KMS-11 (cell line): ENCODE data around the gene ANKRD10.

Experiments
- H2AFZ ChIP-seq: fragments of 200-600 bp; sonication (generic); 2 replicates; pipeline ENCODE4 v1.6.1; 2016; ENCODE audit warnings: antibody characterized with exemption, mixed run types, low read depth
- H3K27ac ChIP-seq: fragments of 200-600 bp; sonication (generic); 2 replicates; pipeline ENCODE4 v1.6.1; 2016; ENCODE audit warnings: mild to moderate bottlenecking, mixed run types
- H3K27me3 ChIP-seq: fragments of 200-600 bp; sonication (generic); 2 replicates; pipeline ENCODE4 v1.6.1; 2017; ENCODE audit warnings: mild to moderate bottlenecking, low read depth, mixed run types, moderate library complexity; ENCODE audit not compliant: insufficient read depth
- H3K36me3 ChIP-seq: fragments of 200-600 bp; sonication (generic); 2 replicates; pipeline ENCODE4 v1.6.1; 2017; ENCODE audit warnings: mild to moderate bottlenecking, mixed run types; ENCODE audit not compliant: insufficient read depth
- H3K4me1 ChIP-seq: fragments of 200-600 bp; sonication (generic); 2 replicates; pipeline ENCODE4 v1.6.1; 2016; ENCODE audit warnings: mild to moderate bottlenecking, low read depth, mixed run types; ENCODE audit not compliant: poor library complexity, severe bottlenecking
- H3K4me2 ChIP-seq: fragments of 200-600 bp; sonication (generic); 2 replicates; pipeline ENCODE4 v1.7.0; 2016; ENCODE audit warnings: mild to moderate bottlenecking, mixed run types
- H3K4me3 ChIP-seq: fragments of 200-600 bp; sonication (generic); IDR thresholded peaks from 2 replicates; pipeline ENCODE4 v1.6.1; 2017; ENCODE audit warnings: low read depth, low read length, mixed read lengths; ENCODE audit not compliant: insufficient read depth
- H3K79me2 ChIP-seq: fragments of 200-600 bp; sonication (generic); 2 replicates; pipeline ENCODE4 v1.6.1; 2016; ENCODE audit warnings: low read depth, mixed run types; ENCODE audit not compliant: insufficient read depth
- H3K9ac ChIP-seq: fragments of 200-600 bp; sonication (generic); 2 replicates; pipeline ENCODE4 v1.6.1; 2016; ENCODE audit warnings: mild to moderate bottlenecking, mixed run types
- H4K20me1 ChIP-seq: fragments of 200-600 bp; sonication (generic); 2 replicates; pipeline ENCODE4 v1.6.1; 2016; ENCODE audit warnings: mild to moderate bottlenecking, mixed run types; ENCODE audit not compliant: insufficient read depth
- CTCF ChIP-seq: fragments of 200-600 bp; sonication (generic); conservative IDR thresholded peaks from 2 replicates; pipeline ENCODE4 v1.6.1; 2017; ENCODE audit warnings: low read depth, mild to moderate bottlenecking, antibody characterized with exemption, low read length, moderate library complexity, mixed read lengths

Gene ANKRD10

DNA sequence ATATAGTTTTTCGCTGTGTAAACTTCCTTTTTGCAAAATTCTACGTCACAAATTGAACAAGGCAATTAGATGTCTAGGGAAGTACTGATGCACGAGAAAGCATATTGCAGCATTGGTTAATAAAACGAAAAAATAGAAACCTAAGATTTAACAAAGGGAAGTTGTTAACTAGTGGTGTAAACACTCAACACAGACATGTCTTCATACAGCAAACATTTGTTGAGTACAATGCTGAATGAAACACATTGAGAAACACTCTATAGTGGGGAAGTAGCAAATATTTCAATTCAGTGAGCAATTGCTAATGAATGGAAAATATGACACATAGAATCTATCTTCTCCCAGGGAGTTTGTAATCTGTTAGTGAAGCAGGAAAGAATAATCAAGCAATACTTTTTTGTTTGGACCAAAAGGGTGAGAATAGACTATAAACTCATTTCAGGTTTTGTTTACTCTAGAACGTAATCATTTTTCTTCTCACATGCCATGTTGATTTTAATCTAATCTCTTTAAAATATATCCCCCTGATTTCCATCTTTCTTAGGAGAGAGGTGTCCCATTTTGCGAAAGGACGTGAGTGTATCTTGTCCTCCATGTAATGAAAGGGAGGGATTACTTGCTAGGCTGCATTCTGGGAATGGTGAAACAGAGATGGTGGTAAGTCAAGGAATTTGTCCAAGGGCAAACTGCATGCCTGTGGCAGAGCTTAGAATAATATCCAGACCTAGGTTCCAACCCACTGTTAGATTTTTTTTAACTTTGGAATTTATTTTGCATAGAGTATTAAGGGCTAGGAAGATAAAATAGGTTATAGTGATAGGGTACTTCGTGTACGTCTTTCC is 1.7 kb upstream of the ANKRD10 start:
- Histone ChIP-seq H3K79me2 (peaks cover 26% of the 10 kb centered on the region), H3K9ac (no peak overlapping the region), H2AFZ (no peak overlapping the region), H3K4me2 (peak overlapping the region; percentile 73), H3K4me3 (no peak overlapping the region), H3K27me3 (no peaks in the 10 kb centered on the region), H3K36me3 (no peaks in the 10 kb centered on the region), H3K4me1 (peaks cover 13% of the 10 kb centered on the region), H3K27ac (no peak overlapping the region), H4K20me1 (peaks cover 10% of the 10 kb centered on the region; the same call in 1 of the 2 replicates)
- no peak for TF ChIP-seq CTCF

DNA sequence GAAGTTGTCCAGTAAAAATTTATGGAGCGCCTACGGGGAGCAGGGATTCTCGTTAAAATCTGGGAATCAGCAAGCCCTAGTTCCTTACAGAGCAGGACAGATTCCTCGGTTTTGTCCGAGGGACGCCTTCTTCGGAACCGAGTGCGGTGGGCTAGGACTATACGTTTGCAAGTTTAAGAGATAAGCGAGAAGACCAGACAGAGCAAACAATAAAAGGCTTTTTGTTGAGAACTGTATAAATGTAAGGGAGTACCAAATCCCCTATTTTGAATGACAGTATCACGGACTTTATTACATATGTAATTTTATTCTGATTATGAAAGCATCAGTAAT is 971 bp upstream of the ANKRD10 start:
- H2AFZ ChIP-seq, result peak overlapping the region; percentile 49; the same call in 1 of the 2 replicates
- no peak overlapping the region for H3K4me3 ChIP-seq
- H4K20me1 ChIP-seq, result peaks cover 10% of the 10 kb centered on the region; the same call in 1 of the 2 replicates
- peaks cover 20% of the 10 kb centered on the region for H3K4me1 ChIP-seq
- no peaks in the 10 kb centered on the region for H3K27me3 ChIP-seq
- H3K79me2 ChIP-seq, result peaks cover 33% of the 10 kb centered on the region
- no peak for TF ChIP-seq CTCF
- H3K27ac ChIP-seq, result peak overlapping the region; percentile 42; the same call in 1 of the 2 replicates
- H3K4me2 ChIP-seq, result peak overlapping the region; percentile 73
- H3K9ac ChIP-seq, result peak overlapping the region; percentile 59; the same call in 1 of the 2 replicates
- no peaks in the 10 kb centered on the region for H3K36me3 ChIP-seq

- H3K27me3 ChIP-seq, result no peaks in the 10 kb centered on the region
- H3K27ac ChIP-seq, result peak overlapping the region; percentile 87
- H3K79me2 ChIP-seq, result peaks cover 47% of the 10 kb centered on the region
- H3K4me3 ChIP-seq, result no peak overlapping the region
- TF ChIP-seq CTCF, result no peak
- peaks cover 10% of the 10 kb centered on the region; the same call in 1 of the 2 replicates for H4K20me1 ChIP-seq
- peak overlapping the region; percentile 81 for H3K9ac ChIP-seq
- peak overlapping the region; percentile 49 for H2AFZ ChIP-seq
- peaks cover 25% of the 10 kb centered on the region for H3K4me1 ChIP-seq
- H3K36me3 ChIP-seq, result no peaks in the 10 kb centered on the region
- peak overlapping the region; percentile 21; the same call in 1 of the 2 replicates for H3K4me2 ChIP-seq
Measured at GRCh38 chr13:110914331-110915056, 375 bp downstream of the ANKRD10 start.

- H3K4me3 ChIP-seq, result no peak overlapping the region
- peaks cover 10% of the 10 kb centered on the region; the same call in 1 of the 2 replicates for H4K20me1 ChIP-seq
- TF ChIP-seq CTCF, result no peak
- peaks cover 25% of the 10 kb centered on the region for H3K4me1 ChIP-seq
- H3K9ac ChIP-seq, result peak overlapping the region; percentile 81
- no peaks in the 10 kb centered on the region for H3K36me3 ChIP-seq
- peaks cover 48% of the 10 kb centered on the region for H3K79me2 ChIP-seq
- H2AFZ ChIP-seq, result peak overlapping the region; percentile 41; the same call in 1 of the 2 replicates
- H3K27me3 ChIP-seq, result no peaks in the 10 kb centered on the region
- peak overlapping the region; percentile 87 for H3K27ac ChIP-seq
- peak overlapping the region; percentile 80 for H3K4me2 ChIP-seq
Measured at GRCh38 chr13:110914081-110914330, 863 bp downstream of the ANKRD10 start.
